ENCODE data around the gene TMEM44.

Gene TMEM44, protein sequence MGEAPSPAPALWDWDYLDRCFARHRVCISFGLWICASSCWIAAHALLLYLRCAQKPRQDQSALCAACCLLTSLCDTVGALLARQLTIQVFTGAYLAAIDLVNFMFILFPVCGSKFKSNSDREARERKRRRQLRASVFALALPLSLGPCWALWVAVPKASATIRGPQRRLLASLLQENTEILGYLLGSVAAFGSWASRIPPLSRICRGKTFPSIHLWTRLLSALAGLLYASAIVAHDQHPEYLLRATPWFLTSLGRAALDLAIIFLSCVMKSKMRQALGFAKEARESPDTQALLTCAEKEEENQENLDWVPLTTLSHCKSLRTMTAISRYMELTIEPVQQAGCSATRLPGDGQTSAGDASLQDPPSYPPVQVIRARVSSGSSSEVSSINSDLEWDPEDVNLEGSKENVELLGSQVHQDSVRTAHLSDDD

DNA sequence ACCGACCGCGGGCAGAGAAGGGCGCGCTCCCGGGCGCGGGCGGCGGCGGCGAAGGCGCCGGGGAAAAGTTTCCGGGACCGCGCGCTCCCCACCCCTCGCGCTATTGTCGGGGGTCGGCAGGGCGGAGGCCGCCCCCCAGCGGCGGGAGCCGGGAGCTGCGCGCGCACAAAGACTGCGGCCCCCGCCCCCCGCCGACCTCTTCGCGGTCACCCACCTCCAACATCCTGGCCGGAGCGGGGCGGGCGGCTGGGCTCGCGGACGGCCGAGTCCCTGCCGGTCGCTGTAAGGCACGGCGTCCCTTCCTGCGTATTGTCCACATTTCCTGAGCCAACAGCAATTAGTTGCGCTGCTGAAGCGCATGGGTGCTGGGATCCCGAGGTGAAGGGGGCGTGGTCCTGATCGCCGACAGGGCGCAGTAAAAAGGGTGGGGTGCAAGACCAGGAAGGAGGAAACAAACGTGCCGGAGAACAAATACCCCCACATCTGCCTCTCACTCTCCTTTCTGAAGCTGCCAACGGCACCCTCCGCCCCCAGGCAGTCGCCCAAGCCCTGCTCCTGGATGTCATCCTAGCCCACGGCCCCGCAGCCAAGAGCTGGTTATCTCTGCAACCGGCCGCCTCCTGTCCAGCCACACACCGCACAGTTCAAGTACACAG is at the start of gene TMEM44:
Gene TMEM44, minus strand, starts transcription at position 71 of the 656 bp plus-strand sequence. CDS start 204 bp downstream, outside the sequence.
- H3K27ac ChIP-seq = peak within 1 kb of the TSS; percentile 38 to 85

DNA sequence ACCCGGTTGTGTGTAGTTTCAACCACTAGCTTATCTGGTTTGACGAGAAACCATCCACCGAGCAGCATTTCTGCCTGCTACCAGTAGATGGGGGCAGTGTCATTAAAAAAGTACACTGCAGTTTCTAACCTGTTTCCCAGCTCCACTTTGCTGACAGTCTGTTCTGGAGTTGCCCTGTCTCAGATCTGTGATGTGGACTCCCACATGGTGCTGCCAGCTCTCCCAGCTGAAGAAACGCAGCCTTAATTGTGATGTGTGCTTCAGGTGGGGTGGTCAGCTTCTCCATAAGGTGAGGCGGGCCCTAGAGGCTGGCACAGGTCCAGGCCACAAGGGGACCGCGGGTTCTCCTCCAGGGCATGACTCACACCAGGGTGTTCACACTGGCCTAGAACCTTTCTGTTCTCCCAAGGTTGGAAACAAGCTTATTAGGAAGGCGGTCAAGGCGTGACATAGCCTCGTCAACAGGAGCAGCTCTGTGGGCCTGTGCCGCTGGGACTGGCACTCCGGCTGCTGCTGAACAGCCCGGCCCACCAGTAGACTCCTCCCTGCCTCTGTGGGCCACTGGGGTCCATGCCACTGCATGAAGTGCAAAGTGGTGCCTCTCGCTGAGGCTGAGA is 49.6 kb upstream of the TMEM44 start:
- TF ChIP-seq, protein P1, sequence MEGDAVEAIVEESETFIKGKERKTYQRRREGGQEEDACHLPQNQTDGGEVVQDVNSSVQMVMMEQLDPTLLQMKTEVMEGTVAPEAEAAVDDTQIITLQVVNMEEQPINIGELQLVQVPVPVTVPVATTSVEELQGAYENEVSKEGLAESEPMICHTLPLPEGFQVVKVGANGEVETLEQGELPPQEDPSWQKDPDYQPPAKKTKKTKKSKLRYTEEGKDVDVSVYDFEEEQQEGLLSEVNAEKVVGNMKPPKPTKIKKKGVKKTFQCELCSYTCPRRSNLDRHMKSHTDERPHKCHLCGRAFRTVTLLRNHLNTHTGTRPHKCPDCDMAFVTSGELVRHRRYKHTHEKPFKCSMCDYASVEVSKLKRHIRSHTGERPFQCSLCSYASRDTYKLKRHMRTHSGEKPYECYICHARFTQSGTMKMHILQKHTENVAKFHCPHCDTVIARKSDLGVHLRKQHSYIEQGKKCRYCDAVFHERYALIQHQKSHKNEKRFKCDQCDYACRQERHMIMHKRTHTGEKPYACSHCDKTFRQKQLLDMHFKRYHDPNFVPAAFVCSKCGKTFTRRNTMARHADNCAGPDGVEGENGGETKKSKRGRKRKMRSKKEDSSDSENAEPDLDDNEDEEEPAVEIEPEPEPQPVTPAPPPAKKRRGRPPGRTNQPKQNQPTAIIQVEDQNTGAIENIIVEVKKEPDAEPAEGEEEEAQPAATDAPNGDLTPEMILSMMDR (IDR thresholded peaks at IDR 0.05) = peak; percentile 77
- H3K4me3 ChIP-seq = no peak overlapping the region
- DNase-seq (ENCODE audit: low spot score) = peak; percentile 79
- peak overlapping the region in 1 of 2 donors; percentile 50 for H3K27ac ChIP-seq

More for the DNA sequence above, at the start of gene TMEM44:
- peak; percentile 78 for DNase-seq (ENCODE audit: low spot score)
- peak within 1 kb of the TSS; percentile 90 for H3K4me3 ChIP-seq
- TF ChIP-seq, protein P1 (IDR thresholded peaks at IDR 0.05) = peak; percentile 33

DNA sequence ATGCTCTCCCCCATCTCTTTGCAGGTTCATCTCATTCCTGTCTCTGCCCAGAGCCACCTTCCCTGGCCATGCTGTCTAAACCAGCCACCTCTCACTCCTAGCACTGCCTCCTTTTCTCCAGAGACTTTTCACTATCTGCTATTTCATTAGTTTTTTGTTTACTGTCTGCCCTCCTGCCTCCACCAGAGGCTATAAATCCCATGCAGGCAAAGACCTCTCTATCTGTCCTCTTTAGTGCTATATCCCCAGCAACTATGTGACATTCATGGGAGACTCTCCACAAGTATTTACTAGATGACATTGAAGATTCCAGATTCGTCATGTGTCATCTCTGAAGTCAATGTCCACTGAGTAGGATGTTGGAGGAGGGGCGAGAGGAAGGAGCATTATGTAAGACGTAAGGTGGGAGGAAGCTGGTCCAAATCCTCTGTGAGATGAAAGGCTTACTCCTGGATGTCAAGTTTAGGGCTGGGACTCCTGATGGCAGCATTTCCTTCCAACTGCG is 49.0 kb upstream of the TMEM44 start:
- TF ChIP-seq, protein P1 (IDR thresholded peaks at IDR 0.05) = no peak
- no peak overlapping the region for H3K4me3 ChIP-seq
- DNase-seq (ENCODE audit: low spot score) = no peak
- peak overlapping the region in 1 of 2 donors; percentile 50 for H3K27ac ChIP-seq

DNA sequence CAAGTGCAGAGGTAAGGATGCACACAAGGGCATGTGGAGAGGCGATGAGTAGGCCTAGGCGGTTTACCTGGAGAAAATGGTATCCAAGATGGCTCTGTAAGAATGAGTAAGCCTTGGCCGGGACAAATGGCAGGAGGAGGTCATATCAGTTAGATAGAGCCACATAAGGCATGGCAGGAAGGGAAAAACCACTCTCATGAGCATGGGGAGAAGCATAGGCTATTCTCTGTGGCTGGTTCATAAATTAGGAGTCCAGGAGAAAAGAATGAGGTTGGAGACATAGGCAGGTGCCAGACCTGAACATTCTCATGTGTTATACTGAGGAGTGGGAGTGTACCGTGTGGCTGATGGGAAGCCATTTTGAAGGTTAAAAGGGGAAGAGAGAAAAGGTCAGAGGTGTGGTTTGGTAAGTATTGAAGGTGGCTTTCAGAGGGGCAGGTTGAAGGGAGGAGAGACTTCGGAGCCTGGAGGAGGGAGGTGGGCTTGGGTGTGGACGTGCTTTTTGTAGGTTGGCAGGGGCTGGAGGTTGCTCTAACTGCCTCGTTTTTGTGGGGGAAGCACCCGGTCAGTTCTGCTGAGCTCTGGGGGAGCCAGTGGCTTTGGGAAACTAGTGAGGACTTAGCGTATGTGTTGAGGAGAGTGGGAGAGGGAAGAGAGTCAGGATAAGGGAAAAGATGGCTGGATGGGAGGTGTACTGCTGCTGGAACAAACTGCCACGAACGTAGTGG is 47.8 kb upstream of the TMEM44 start:
- H3K27ac ChIP-seq = no peak overlapping the region
- DNase-seq (ENCODE audit: low spot score) = peak; percentile 52
- no peak overlapping the region for H3K4me3 ChIP-seq
- TF ChIP-seq, protein P1 (IDR thresholded peaks at IDR 0.05) = no peak

DNA sequence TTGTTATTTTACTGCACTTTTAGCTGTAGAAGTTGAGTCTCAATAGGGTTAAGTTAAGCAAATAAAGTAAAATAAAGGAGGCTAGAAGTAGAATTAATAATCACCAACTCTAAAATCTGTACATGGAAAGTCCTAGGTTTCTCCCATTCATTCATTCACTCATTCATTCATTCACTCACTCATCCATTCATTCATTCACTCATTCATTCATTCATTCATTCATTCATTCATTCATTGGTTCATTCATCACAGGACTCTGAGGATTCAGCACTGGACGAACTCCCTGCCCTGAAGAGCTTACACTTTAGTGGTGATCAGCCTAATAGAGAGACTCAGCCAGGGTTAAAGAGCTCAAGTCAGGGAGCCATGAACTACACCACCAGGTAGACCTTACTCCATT is 43.3 kb upstream of the TMEM44 start:
- Histone ChIP-seq H3K27ac (no peak overlapping the region), H3K4me3 (no peak overlapping the region)
- DNase-seq (ENCODE audit: low spot score) = peak; percentile 9
- TF ChIP-seq, protein P1 (IDR thresholded peaks at IDR 0.05) = no peak

DNA sequence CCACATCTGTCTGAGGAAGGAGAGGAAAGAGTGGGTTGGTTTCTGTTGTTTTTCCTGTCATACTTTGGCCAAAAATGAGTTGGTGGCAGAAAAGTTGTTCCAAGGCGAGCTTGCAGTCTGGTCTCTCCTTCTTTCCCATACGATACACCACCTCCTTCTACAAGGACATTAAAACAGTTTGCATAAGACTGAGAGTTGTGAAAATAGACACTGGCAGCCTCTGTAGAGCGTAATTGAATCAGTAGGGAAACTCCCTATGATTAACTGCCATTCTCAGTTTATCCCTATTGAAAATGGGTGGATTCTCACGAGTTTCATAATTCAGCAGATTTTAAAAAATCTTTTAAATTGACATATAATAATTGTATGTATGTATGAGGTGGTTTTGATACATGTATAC is 42.5 kb upstream of the TMEM44 start:
- H3K27ac ChIP-seq = no peak overlapping the region
- H3K4me3 ChIP-seq = no peak overlapping the region
- DNase-seq (ENCODE audit: low spot score) = no peak
- TF ChIP-seq, protein P1 (IDR thresholded peaks at IDR 0.05) = no peak
